Gastroesophageal sphincter (tissue), 4 donors: ENCODE results near the gene WDR12. TPM values are rescaled to one million over a fixed set of nuclear protein-coding genes. Genes with fewer than 3 reads are reported as not detected.

Experiments used
- ATAC-seq: fragments of 150-250 bp; one replicate; pipeline ENCODE4 v1.9.1; 2016; ENCODE audit warnings: mild to moderate bottlenecking, moderate library complexity
- H3K27ac ChIP-seq, 4 donors: fragments of 200-600 bp; sonication (generic) in 3 of 4; 1 replicate in 3 of 4; 2 replicates in 1 of 4; pipeline ENCODE4 v1.5.1; 2016 to 2019
- H3K27me3 ChIP-seq: fragments of 200-600 bp; sonication (generic); one replicate; pipeline ENCODE4 v1.5.1; 2019
- H3K36me3 ChIP-seq, 2 donors: fragments of 200-600 bp; sonication (generic); one replicate each; pipeline ENCODE4 v1.5.1; 2019; ENCODE audit warnings: control low read depth in 1 of 2
- H3K4me1 ChIP-seq, 3 donors: fragments of 200-600 bp; sonication (generic); 1 replicate in 2 of 3; 2 replicates in 1 of 3; pipeline ENCODE4 v1.5.1; 2016 to 2019; ENCODE audit warnings: control low read depth in 2 of 3
- H3K4me3 ChIP-seq, 2 donors: fragments of 200-600 bp; sonication (generic); one replicate each; pipeline ENCODE4 v1.5.1; 2019; ENCODE audit warnings: mild to moderate bottlenecking in 1 of 2, moderate library complexity in 1 of 2
- H3K9me3 ChIP-seq, 3 donors: fragments of 200-600 bp; sonication (generic); one replicate each; pipeline ENCODE4 v1.5.1; 2017 to 2019; ENCODE audit warnings: control low read depth in 2 of 3
- CTCF ChIP-seq, 4 experiments: fragments of 200-600 bp in 2 of 4; fragments of 450-650 bp in 2 of 4; sonication (generic) in 1 of 4; IDR thresholded peaks; one replicate each; pipeline ENCODE4 v1.5.1; 2017 to 2019; ENCODE audit warnings: antibody characterized with exemption in 4 of 4, mild to moderate bottlenecking in 2 of 4, moderate library complexity in 2 of 4
- EP300 ChIP-seq: sonication (generic); formaldehyde crosslinking; IDR thresholded peaks from one replicate; pipeline ENCODE4 v1.6.1; 2017; ENCODE audit warnings: antibody characterized with exemption, mild to moderate bottlenecking
- POLR2A ChIP-seq, 2 donors: fragments of 450-650 bp; IDR thresholded peaks; one replicate each; pipeline ENCODE4 v1.6.1; 2017; ENCODE audit warnings: antibody characterized with exemption in 2 of 2, mild to moderate bottlenecking in 2 of 2, moderate library complexity in 1 of 2
- POLR2AphosphoS5 ChIP-seq: sonication (generic); formaldehyde crosslinking; IDR thresholded peaks from one replicate; pipeline ENCODE4 v1.6.1; 2017; ENCODE audit warnings: antibody characterized with exemption
- WGBS, 2 donors: methylation state at CpG; one replicate each; pipeline ENCODE4 v1.1.5; 2018; ENCODE audit warnings: low coverage in 1 of 2; 5-methylcytosine and 5-hydroxymethylcytosine counted together
- total RNA-seq, 4 donors: library from RNA; depleted of rRNA; stranded (reverse); fragments of >200 nt; gene quantifications; one replicate each; pipeline ENCODE4 v1.1.0, GENCODE V29; 2016

WDR12 gene
- total RNA-seq, 4 donors from 2014 or later = 11.2 to 24.4 (median 20.2) TPM

GRCh38 chr2:202885190-202885589, 26.3 kb downstream of the WDR12 start:
- H3K27ac ChIP-seq = no peak overlapping the region
- no peak overlapping the region for H3K4me3 ChIP-seq
- peaks cover 0 to 86% of the 10 kb centered on the region in 2 donors for H3K36me3 ChIP-seq
- ATAC-seq = no peak
- 83 to 84% methylated on average over 1 to 7 of the region's 7 CpGs for WGBS, 2 donors
- H3K9me3 ChIP-seq = no peaks in the 10 kb centered on the region
- TF ChIP-seq CTCF (IDR thresholded peaks at IDR 0.05) = no peak
- no peak for TF ChIP-seq POLR2AphosphoS5
- no peak for TF ChIP-seq EP300
- no peak for TF ChIP-seq POLR2A (IDR thresholded peaks at IDR 0.05)
- H3K4me1 ChIP-seq = no peaks in the 10 kb centered on the region
- H3K27me3 ChIP-seq = no peaks in the 10 kb centered on the region

DNA sequence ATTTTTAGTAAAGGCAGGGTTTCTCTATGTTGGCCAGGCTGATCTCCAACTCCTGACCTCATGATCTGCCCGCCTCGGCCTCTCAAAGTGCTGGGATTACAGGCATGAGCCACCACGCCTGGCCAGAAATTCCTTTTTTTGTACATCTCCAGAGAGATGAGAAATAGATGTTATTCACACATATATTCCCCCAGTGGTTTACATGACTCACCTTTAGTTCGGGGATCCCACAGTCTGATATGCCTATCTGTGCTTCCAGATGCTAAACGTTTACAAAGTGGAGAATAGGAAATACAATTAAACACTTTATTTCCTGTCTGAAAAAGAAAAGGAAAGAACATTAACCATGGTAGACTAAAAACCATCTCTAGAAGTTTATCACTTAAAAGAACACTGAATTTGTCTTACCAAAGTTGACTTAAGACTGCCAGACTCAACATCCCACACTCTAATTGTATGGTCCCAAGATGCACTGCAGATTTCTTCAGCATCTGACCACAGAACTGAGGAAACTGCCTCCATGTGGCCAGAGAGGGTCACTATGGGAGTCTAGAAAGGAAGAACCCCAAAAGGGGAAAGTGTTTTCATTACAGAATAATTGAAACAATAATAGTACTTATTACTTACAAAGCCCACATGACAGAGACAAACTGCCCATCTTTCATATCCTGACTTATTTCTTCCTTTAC, 27.3 kb downstream of the WDR12 start:
- ATAC-seq = no peak
- 40 to 72% methylated on average over 1 to 5 of the region's 5 CpGs for WGBS, 2 donors
- Histone ChIP-seq H3K4me1 (no peaks in the 10 kb centered on the region), H3K27me3 (no peaks in the 10 kb centered on the region), H3K9me3 (no peaks in the 10 kb centered on the region), H3K27ac (no peak overlapping the region), H3K36me3 (peaks cover 0 to 90% of the 10 kb centered on the region in 2 donors), H3K4me3 (no peak overlapping the region)
- TF ChIP-seq CTCF (IDR thresholded peaks at IDR 0.05) (no peak), POLR2A (IDR thresholded peaks at IDR 0.05) (no peak), EP300 (no peak), POLR2AphosphoS5 (no peak)

DNA sequence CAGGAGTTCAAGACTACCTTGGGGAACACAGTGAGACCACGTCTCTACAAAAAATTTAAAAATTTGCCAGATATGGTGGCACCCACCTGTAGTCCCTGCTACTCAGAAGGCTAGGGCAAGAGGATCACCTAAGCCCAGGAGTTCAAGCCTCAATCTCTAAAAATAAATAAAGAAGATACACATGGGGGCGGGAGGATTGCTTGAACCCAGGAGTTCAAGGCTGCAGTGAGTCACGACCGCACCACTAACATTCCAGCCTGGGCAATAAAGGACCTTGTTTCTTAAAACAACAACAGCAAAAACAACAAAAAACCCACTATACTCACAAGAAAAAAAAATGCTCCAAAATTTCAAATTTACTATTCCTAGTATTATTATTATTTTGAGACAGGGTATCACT, 29.9 kb downstream of the WDR12 start:
- 82 to 100% methylated on average over 3 to 4 of the region's 4 CpGs for WGBS, 2 donors
- Histone ChIP-seq H3K27ac (no peak overlapping the region), H3K4me1 (no peaks in the 10 kb centered on the region), H3K27me3 (no peaks in the 10 kb centered on the region), H3K9me3 (no peaks in the 10 kb centered on the region), H3K36me3 (peaks cover 0 to 74% of the 10 kb centered on the region in 2 donors), H3K4me3 (no peak overlapping the region)
- TF ChIP-seq CTCF (IDR thresholded peaks at IDR 0.05) = no peak
- ATAC-seq = no peak

GRCh38 chr2:202877699-202878098, 33.8 kb downstream of the WDR12 start:
- no peak for TF ChIP-seq EP300
- no peak for TF ChIP-seq POLR2A (IDR thresholded peaks at IDR 0.05)
- TF ChIP-seq CTCF (IDR thresholded peaks at IDR 0.05) = no peak
- TF ChIP-seq POLR2AphosphoS5 = no peak
- 94 to 100% methylated on average over 1 to 2 of the region's 2 CpGs for WGBS, 2 donors
- Histone ChIP-seq H3K36me3 (peaks cover 0 to 38% of the 10 kb centered on the region in 2 donors), H3K27me3 (no peaks in the 10 kb centered on the region), H3K4me3 (no peak overlapping the region), H3K4me1 (no peaks in the 10 kb centered on the region), H3K27ac (no peak overlapping the region), H3K9me3 (no peaks in the 10 kb centered on the region)
- ATAC-seq = no peak
